Activated CD8-positive, alpha-beta memory T cell treated with anti-CD3 and anti-CD28 coated beads for 48 hours (primary cell): ENCODE measurements around the gene JAK1.
"Not testable (repeated sequence)": the region's sequence is repeated elsewhere in the genome, so short reads cannot be mapped to it uniquely, and the experiment has no call there.

Experiments
- DNase-seq, 3 experiments: peaks; one replicate each; pipeline ENCODE4 v3.0.0-alpha.2; 2020; ENCODE audit warnings: low read depth in 2 of 3, low spot score in 2 of 3

JAK1 gene

GRCh38 chr1:64923294-64923718 lies 43.0 kb downstream of the JAK1 start:
- DNase-seq = no peak

- DNase-seq = no peak
Measured at GRCh38 chr1:64922336-64922735, 44.0 kb downstream of the JAK1 start.

- DNase-seq = no peak
Measured at GRCh38 chr1:64921771-64922170, 44.6 kb downstream of the JAK1 start.

- no peak for DNase-seq
Measured at GRCh38 chr1:64920941-64921589, 45.3 kb downstream of the JAK1 start.

- DNase-seq = not testable (repeated sequence)
Measured at GRCh38 chr1:64919120-64919519, 47.2 kb downstream of the JAK1 start.

GRCh38 chr1:64917907-64918306 lies 48.4 kb downstream of the JAK1 start:
- DNase-seq = no peak

- DNase-seq = no peak
Measured at GRCh38 chr1:64917328-64917861, 49.0 kb downstream of the JAK1 start.

- DNase-seq = no peak
Measured at GRCh38 chr1:64915381-64916274, 50.7 kb downstream of the JAK1 start.

GRCh38 chr1:64913361-64914015 lies 52.9 kb downstream of the JAK1 start:
- DNase-seq = no peak

- no peak for DNase-seq
Measured at GRCh38 chr1:64912191-64912590, 54.2 kb downstream of the JAK1 start.

GRCh38 chr1:64911326-64911725 lies 55.0 kb downstream of the JAK1 start:
- DNase-seq = no peak

GRCh38 chr1:64909031-64909430 lies 57.3 kb downstream of the JAK1 start:
- DNase-seq = no peak

GRCh38 chr1:64908575-64908974 lies 57.8 kb downstream of the JAK1 start:
- no peak for DNase-seq

GRCh38 chr1:64906447-64906846 lies 59.9 kb downstream of the JAK1 start:
- DNase-seq = no peak

- DNase-seq = no peak
Measured at GRCh38 chr1:64903593-64903992, 62.8 kb downstream of the JAK1 start.

GRCh38 chr1:64901663-64902062 lies 64.7 kb downstream of the JAK1 start:
- no peak for DNase-seq

- DNase-seq = no peak
Measured at GRCh38 chr1:64900916-64901315, 65.4 kb downstream of the JAK1 start.

- DNase-seq = no peak
Measured at GRCh38 chr1:64898107-64898861, 68.1 kb downstream of the JAK1 start.

GRCh38 chr1:64896551-64896950 lies 69.8 kb downstream of the JAK1 start:
- DNase-seq = no peak

- no peak for DNase-seq
Measured at GRCh38 chr1:64895500-64895899, 70.8 kb downstream of the JAK1 start.
